Stimulated activated CD8-positive, alpha-beta memory T cell treated with anti-CD3 and anti-CD28 coated beads, Interleukin-15, amount 100 ng/mL, for 24 hours (primary cell): Measurements from ENCODE around the gene CCR2.
"Not testable (repeated sequence)": the region's sequence is repeated elsewhere in the genome, so short reads cannot be mapped to it uniquely, and the experiment has no call there.

Source experiments
- DNase-seq: peaks from one replicate; pipeline ENCODE4 v3.0.0-alpha.2; 2020; ENCODE audit warnings: low read depth

CCR2 gene

DNA sequence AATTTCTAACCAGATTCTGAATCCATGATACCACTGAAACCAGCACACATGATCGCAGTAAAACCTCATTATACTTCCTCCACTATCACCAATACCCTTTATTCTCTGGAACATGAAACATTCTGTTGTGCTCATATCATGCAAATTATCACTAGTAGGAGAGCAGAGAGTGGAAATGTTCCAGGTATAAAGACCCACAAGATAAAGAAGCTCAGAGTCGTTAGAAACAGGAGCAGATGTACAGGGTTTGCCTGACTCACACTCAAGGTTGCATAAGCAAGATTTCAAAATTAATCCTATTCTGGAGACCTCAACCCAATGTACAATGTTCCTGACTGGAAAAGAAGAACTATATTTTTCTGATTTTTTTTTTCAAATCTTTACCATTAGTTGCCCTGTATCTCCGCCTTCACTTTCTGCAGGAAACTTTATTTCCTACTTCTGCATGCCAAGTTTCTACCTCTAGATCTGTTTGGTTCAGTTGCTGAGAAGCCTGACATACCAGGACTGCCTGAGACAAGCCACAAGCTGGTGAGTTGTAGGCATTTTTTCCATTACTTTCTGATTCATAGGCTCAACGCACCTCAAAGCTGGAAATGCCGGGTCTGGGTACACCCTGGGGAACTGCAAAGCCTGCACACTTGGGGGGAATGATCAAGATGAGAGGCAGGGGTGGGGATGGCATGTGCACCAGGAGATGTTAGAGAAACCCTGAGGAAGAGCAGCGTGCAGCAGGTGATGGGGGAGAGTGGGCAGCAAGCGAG lies at the start of gene CCR2:
Gene CCR2, plus strand, starts transcription at position 465 of the 764 bp plus-strand sequence. CDS start 3,417 bp downstream, outside the sequence.
- DNase-seq = no peak

GRCh38 chr3:46304739-46305138 lies 49.2 kb upstream of the CCR2 start:
- DNase-seq = no peak

- DNase-seq = no peak
These were observed 40.9 kb upstream of the CCR2 start for GRCh38 chr3:46312991-46313390.

- no peak for DNase-seq
These were observed 39.4 kb upstream of the CCR2 start for GRCh38 chr3:46314517-46314916.

DNA sequence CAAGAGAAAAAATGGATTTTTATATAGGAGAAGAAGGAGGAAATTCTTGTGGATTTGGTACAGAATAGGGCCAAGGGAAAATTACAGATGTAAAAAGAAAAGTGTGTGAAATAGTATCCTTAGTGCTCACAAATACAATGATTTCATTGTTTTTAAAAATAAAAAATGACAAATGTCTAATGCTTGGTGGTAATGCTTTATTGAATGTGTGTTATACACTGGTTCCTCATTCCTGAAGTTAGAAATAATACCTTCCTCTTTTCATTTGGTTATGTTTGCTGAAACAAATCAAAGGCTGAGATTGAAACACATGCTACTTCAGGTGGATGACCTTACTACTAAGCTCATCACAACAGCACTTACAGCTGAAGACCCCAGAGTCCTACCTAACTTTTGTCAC lies 37.7 kb upstream of the CCR2 start:
- no peak for DNase-seq

DNA sequence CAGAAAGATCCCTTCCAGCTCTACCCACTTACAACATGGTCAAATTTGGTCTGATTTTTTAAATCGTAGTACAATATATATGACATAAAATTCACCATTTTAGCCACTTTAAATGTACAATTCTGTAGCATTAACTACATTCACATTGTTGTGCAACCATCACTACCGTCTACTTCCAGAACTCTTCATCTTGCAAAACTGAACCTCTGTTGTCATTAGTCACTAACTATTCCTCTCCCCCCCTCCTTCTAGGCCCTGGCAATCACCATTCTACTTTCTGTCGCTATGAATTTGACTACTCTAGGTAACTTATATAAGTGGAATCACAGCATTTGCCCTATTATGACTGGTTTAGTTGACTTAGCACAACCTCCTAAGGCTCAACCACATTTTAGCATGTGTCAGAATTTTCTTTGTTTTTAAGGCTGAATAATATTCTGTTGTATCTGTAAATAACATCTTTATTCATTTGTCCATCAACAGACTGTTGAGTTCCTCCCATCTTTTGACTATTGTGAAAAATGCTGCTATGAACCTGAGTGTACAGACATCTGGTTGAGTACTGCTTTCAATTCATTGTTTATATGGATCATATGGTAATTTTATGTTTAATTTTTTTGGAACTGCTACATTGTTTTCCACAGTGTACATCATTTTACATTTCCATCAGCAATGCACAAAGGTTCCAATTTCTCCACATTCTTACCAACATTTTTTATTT lies 35.5 kb upstream of the CCR2 start:
- no peak for DNase-seq

DNA sequence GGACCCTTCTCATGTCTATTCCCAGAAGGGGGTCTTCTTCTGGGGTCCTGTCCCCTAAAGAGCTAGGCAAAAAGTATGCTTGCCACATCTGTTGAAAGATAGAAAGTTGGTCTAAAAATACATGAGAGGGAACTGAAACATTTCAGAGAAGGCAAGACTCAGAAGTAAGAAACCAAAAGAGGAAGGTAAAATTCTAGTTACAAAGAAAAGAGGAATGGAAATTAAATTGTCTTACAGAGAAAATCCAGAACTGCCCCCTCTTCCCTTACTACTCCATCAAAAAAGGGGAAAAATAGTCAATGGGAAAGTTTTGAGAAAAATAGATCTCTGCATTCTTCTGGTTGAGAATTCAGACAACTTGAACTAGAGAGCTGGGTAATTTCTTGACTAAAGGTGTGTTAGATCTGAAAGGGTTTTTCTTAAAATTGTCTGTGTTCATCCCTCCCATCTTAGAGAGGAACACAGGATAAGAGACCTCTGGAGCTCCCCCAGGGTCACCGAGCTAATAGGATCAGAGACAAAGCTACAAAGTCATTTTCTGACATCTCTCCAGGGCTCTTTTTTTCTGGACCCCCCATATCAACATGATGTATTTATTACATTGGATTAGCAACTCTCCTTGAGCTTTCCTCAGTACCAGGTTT lies 32.3 kb upstream of the CCR2 start:
- DNase-seq = no peak

- no peak for DNase-seq
These were observed 29.9 kb upstream of the CCR2 start for GRCh38 chr3:46324036-46324435.

GRCh38 chr3:46325645-46326300 lies 28.1 kb upstream of the CCR2 start:
- no peak for DNase-seq

DNA sequence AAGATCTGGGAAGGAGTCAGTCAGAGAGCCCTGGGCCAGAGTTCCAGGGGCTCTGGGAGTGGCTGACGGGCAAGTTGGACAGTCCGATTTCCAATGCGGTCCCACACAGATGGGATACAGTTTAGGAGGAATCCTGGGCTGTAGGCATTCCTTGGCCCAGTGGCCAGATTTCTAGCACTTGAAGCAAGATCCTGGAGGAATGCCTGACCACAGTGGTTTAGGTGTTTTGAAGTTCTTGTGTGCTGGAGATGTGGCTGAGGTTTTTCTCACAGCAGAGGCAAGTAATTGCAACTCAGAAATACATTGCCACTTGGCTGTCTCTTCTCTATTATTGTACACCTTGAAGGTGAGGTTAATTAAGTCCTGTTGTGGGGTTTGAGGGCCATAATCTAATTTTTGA lies 23.2 kb upstream of the CCR2 start:
- DNase-seq = not testable (repeated sequence)

DNA sequence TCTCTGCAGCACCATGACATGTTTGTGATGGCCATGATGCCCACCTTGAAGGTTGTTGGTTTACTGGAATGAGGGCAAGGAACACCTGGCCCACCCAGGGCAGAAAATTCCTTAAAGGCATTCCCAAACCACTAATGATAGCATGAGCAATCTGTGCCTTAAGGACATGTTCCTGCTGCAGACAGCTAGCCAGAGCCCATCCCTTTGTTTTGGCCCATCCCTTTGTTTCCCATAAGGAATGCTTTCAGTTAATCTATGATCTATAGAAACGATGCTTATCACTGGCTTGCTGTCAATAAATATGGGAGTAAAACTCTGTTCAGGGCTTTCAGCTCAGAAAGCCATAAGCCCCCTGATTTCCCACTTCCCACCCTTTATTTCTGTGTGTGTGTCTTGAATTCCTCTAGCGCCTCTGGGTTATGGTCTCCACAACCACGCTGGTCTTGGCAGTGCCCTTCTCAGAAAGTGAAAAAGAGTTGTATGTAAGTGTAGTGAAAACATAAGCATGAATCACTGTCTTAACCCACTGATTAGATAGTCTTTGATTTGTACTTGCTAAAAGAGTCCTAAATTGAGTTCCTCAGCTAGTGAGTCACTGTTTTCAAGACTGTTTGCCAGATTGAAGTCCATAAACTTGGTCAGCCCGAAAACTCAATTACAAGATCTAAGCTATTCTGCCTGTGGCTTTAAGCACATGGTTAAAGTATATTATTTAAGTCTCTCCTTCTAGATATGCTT lies 19.0 kb upstream of the CCR2 start:
- DNase-seq = no peak

DNA sequence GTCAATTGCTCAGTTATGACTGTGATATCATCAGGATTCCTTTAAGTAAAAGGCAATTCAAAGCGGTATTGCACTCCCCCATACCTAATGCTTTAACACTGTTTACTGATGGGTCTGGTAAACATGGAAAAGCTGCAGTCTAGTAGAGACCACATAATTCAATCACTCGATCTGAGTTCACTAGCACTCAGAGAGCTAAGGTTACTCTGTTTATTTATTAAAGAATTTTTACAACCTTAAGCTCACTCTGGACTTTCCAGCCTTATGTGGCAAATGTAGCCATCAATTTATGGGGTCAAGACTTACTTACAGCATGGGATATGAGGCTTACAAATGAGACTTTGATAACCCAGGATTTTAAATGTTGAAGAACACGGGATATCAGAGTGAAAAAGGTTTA lies 18.4 kb upstream of the CCR2 start:
- DNase-seq = no peak

- no peak for DNase-seq
These were observed 16.0 kb upstream of the CCR2 start for GRCh38 chr3:46337911-46338310.

DNA sequence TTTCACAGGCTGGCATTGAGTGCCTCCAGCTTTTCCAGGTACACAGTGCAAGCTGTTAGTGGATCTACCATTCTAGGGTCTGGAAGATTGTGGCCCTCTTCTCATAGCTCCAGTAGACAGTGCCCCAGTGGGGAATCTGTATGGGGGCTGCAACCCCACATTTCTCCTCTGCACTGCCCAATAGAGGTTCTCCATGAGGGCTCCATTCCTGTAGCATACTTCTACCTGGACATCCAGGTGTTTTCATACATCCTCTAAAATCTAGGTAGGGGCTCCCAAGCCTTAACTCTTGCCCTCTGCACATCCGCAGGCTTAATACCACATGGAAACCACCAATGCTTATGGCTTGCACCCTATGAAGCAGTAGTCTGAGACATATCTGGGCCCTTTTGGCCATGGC lies 15.1 kb upstream of the CCR2 start:
- DNase-seq = no peak

GRCh38 chr3:46344476-46344875 lies 9.4 kb upstream of the CCR2 start:
- no peak for DNase-seq

DNA sequence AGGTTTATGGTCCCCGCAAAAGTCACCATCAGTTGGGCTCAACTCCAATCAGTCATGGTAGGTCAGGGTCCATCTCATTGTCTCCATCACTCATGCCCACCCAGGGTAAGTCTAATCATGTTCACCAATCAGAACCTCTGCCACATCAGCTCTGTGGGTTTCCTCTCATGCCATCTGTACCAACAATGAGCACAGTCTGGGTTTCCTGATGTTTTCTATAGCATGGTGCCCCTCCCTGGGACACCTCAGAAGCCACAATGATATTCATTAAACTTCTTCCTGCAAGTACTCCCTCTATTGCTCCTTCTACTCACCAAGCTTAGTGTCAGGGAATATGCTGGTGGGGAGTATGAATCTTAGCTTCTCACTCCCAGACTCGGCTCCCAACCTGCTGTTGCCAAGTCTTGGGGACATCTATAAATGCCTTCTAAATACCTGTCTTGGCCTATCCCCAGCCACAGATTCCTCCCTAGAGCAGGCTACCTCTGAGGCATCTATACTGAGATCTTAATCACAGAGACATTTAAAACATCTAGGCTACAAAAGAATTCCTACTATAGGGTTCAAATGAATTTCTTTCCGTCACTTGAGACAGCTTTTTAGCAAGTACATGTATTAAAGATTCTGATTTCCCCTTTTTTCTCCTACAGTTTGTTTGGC lies 5.0 kb upstream of the CCR2 start:
- DNase-seq = no peak

GRCh38 chr3:46349484-46350261 lies 4.2 kb upstream of the CCR2 start:
- no peak for DNase-seq

- no peak for DNase-seq
These were observed 3.7 kb upstream of the CCR2 start for GRCh38 chr3:46350262-46350565.

GRCh38 chr3:46351646-46352045 lies 2.3 kb upstream of the CCR2 start:
- no peak for DNase-seq

DNA sequence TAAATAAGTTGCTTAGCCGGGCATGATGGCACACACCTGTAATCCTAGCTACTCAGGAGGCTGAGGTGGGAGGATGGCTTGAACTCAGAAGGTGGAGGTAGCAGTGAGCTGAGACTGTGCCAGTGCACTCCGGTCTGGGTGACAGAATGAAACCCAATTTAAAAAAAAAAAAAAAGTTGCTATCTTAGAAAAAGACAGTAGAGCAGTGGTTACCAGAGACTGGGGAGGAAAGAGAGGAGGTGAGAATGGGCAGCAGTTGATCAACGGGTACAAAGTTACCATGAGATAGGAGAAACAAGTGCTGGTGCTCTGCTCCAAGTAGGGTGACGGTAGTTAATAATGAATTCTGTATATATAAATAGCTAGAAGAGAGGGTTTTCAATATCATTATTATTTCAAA lies 821 bp upstream of the CCR2 start:
- DNase-seq = no peak

GRCh38 chr3:46354478-46354877 lies 567 bp downstream of the CCR2 start:
- no peak for DNase-seq
